Measurements from ENCODE around the gene NAV2.

GRCh38 chr11:19743622-19744021 is 31.0 kb downstream of the NAV2 start:
- TF ChIP-seq EZH2 (IDR thresholded peaks at IDR 0.05; ENCODE audit: borderline replicate concordance, insufficient read depth, low read length, poor library complexity, severe bottlenecking) (no peak), CTCF (IDR thresholded peaks at IDR 0.05; ENCODE audit: poor library complexity, severe bottlenecking) (no peak), POLR2AphosphoS5 (IDR thresholded peaks at IDR 0.05) (no peak), REST (IDR thresholded peaks at IDR 0.05; ENCODE audit: borderline replicate concordance) (no peak)

Measured in neural cell (in vitro differentiated cells).